GM21576 (cell line): ENCODE data around the gene TCP11L2.
A peak's percentile ranks its signal among the peaks of the same experiment; 100 is the strongest.

ENCODE experiments used
- ATAC-seq: cut with Tn5 transposase; IDR thresholded peaks from one replicate; pipeline ENCODE4 v1.9.1; 2021; ENCODE audit warnings: mild to moderate bottlenecking, moderate library complexity; ENCODE audit not compliant: unreplicated experiment

The TCP11L2 gene

GRCh38 chr12:106302401-106303201, at the start of gene TCP11L2:
TSS of gene TCP11L2 (plus strand) at chr12:106302733. CDS start at chr12:106311076, 8,343 bp downstream.
- peak; percentile 63 for ATAC-seq

GRCh38 chr12:106254724-106255123, 47.8 kb upstream of the TCP11L2 start:
- no peak for ATAC-seq

- no peak for ATAC-seq
Observed at GRCh38 chr12:106255493-106255892, 47.0 kb upstream of the TCP11L2 start.

GRCh38 chr12:106255952-106256351, 46.6 kb upstream of the TCP11L2 start:
- no peak for ATAC-seq

- no peak for ATAC-seq
Observed at GRCh38 chr12:106256524-106256923, 46.0 kb upstream of the TCP11L2 start.

- ATAC-seq, result no peak
Observed at GRCh38 chr12:106258226-106258625, 44.3 kb upstream of the TCP11L2 start.

GRCh38 chr12:106258935-106259334, 43.6 kb upstream of the TCP11L2 start:
- ATAC-seq, result no peak

GRCh38 chr12:106265116-106265515, 37.4 kb upstream of the TCP11L2 start:
- no peak for ATAC-seq

GRCh38 chr12:106267535-106267934, 35.0 kb upstream of the TCP11L2 start:
- ATAC-seq, result no peak

- ATAC-seq, result no peak
Observed at GRCh38 chr12:106269150-106269771, 33.3 kb upstream of the TCP11L2 start.

GRCh38 chr12:106271575-106272505, 30.7 kb upstream of the TCP11L2 start:
- no peak for ATAC-seq

GRCh38 chr12:106273491-106273890, 29.0 kb upstream of the TCP11L2 start:
- no peak for ATAC-seq

GRCh38 chr12:106274012-106274411, 28.5 kb upstream of the TCP11L2 start:
- no peak for ATAC-seq

GRCh38 chr12:106274575-106275121, 27.9 kb upstream of the TCP11L2 start:
- no peak for ATAC-seq

GRCh38 chr12:106275458-106275857, 27.1 kb upstream of the TCP11L2 start:
- no peak for ATAC-seq

- ATAC-seq, result peak; percentile 89
Observed at GRCh38 chr12:106276032-106276740, 26.3 kb upstream of the TCP11L2 start.

GRCh38 chr12:106280106-106280505, 22.4 kb upstream of the TCP11L2 start:
- no peak for ATAC-seq

- no peak for ATAC-seq
Observed at GRCh38 chr12:106281056-106281782, 21.3 kb upstream of the TCP11L2 start.

- ATAC-seq, result no peak
Observed at GRCh38 chr12:106281804-106282203, 20.7 kb upstream of the TCP11L2 start.
